Nephron progenitor cell (in vitro differentiated cells): ENCODE results near the gene TBC1D23.
"Not testable (repeated sequence)": the region's sequence is repeated elsewhere in the genome, so short reads cannot be mapped to it uniquely, and the experiment has no call there.

Source experiments
- DNase-seq: peaks from one replicate; pipeline ENCODE4 v3.0.0; 2021
- H3K27ac Mint-ChIP-seq: 2 replicates; pipeline ENCODE4 v1.8.0; 2021; ENCODE audit warnings: mild to moderate bottlenecking, moderate library complexity, mixed read lengths
- H3K27me3 Mint-ChIP-seq: 2 replicates; pipeline ENCODE4 v1.8.0; 2021; ENCODE audit warnings: mild to moderate bottlenecking, low read depth, mixed read lengths; ENCODE audit not compliant: poor library complexity
- H3K36me3 Mint-ChIP-seq: 2 replicates; pipeline ENCODE4 v1.8.0; 2021; ENCODE audit warnings: low read depth, mixed read lengths
- H3K4me1 Mint-ChIP-seq: 2 replicates; pipeline ENCODE4 v1.8.0; 2021; ENCODE audit warnings: mixed read lengths
- H3K4me3 Mint-ChIP-seq: 2 replicates; pipeline ENCODE4 v1.8.0; 2021; ENCODE audit warnings: mild to moderate bottlenecking, moderate library complexity, mixed read lengths
- H3K9me3 Mint-ChIP-seq: 2 replicates; pipeline ENCODE4 v1.8.0; 2021; ENCODE audit warnings: mild to moderate bottlenecking, moderate library complexity, mixed read lengths
- TF ChIP-seq, protein P1 (sequence below): fragments of 200-600 bp; sonication (generic); IDR thresholded peaks from 2 replicates; pipeline ENCODE4 v1.5.0; 2021; ENCODE audit warnings: antibody characterized with exemption

The TBC1D23 gene

DNA sequence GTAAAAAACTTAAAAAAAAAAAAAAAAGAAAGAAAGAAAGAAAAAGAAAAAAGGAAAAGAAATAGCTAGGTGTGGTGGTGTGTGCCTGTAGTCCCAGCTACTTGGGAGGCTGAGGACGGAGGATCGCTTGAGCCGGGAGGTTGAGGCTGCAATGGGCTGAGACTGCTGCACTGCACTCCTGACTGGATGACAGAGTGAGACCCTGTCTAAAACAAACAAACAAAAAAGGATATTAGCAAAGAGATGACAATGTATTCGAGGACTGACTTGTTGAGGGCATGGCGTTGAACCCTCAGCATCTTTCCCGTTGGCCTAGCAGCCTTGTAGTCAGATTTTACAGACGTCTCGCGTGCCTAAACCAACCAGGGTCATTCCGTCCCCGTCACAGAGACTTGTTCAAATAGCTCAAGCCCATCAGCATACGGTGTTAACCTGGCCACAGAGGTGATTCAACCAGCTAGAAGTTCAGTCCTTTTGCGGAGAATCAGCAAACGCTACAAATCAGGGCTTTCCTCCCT, 73.2 kb downstream of the TBC1D23 start:
- Mint-ChIP-seq H3K27ac (no peak overlapping the region), H3K9me3 (no peaks in the 10 kb centered on the region), H3K4me3 (peak overlapping the region; percentile 85), H3K27me3 (peaks cover 4% of the 10 kb centered on the region), H3K36me3 (no peaks in the 10 kb centered on the region), H3K4me1 (peaks cover 19% of the 10 kb centered on the region)
- TF ChIP-seq, protein P1, sequence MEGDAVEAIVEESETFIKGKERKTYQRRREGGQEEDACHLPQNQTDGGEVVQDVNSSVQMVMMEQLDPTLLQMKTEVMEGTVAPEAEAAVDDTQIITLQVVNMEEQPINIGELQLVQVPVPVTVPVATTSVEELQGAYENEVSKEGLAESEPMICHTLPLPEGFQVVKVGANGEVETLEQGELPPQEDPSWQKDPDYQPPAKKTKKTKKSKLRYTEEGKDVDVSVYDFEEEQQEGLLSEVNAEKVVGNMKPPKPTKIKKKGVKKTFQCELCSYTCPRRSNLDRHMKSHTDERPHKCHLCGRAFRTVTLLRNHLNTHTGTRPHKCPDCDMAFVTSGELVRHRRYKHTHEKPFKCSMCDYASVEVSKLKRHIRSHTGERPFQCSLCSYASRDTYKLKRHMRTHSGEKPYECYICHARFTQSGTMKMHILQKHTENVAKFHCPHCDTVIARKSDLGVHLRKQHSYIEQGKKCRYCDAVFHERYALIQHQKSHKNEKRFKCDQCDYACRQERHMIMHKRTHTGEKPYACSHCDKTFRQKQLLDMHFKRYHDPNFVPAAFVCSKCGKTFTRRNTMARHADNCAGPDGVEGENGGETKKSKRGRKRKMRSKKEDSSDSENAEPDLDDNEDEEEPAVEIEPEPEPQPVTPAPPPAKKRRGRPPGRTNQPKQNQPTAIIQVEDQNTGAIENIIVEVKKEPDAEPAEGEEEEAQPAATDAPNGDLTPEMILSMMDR: no peak
- DNase-seq: no peak

DNA sequence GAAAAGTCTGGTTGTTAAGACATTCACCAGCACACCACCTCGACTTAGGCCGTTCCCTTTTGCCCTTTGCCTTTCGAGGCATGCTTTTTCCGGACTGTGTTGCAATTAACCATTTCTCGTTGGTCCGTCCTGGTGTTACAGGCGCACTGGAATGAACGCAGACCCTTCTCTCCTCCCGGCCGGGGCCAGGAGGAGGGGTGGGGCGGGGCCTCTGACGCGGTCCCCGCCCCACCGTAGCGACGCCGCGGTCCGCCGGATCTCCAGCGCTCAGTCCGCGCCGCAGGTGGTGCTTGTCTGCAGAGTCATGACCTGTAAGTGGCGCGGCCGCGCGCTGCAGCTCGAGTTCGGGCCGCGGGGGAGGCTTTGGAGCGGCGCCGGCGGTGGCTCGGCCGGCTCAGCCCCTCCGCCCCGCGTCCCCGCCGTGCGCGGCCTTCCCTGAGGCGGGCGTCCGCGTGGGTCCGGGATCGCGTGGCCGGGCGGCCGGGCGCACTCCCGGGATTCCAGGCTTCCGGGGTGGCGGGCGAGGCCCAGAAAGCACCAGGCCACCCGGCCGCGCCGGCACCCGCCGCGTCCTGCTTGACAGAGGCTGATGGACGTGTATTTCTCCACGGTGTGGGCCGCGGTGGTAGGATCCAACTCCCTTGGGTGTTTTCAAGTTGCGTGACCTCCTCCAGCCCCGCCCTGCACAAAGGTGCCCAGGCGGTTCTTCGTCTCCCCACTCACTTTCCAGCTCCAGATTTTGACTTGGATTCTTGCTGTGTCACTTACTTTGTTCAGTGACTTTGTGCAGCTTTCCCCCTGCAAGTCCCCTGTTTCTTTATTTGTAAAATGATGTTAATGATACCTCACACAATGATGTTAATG, 73.9 kb downstream of the TBC1D23 start, which contains the start of gene NIT2:
Gene NIT2, plus strand, starts transcription at position 270 of the 864 bp plus-strand sequence. Its CDS starts 35 bp downstream, at position 305.
- TF ChIP-seq, protein P1: no peak
- peak within 1 kb of the TSS; percentile 88 for H3K4me3 Mint-ChIP-seq
- no peaks in the 10 kb centered on the region for H3K36me3 Mint-ChIP-seq
- H3K27ac Mint-ChIP-seq: no peak within 1 kb of the TSS
- peaks cover 4% of the 10 kb centered on the region for H3K27me3 Mint-ChIP-seq
- DNase-seq: peak; percentile 88
- no peaks in the 10 kb centered on the region for H3K9me3 Mint-ChIP-seq
- H3K4me1 Mint-ChIP-seq: peaks cover 19% of the 10 kb centered on the region

DNA sequence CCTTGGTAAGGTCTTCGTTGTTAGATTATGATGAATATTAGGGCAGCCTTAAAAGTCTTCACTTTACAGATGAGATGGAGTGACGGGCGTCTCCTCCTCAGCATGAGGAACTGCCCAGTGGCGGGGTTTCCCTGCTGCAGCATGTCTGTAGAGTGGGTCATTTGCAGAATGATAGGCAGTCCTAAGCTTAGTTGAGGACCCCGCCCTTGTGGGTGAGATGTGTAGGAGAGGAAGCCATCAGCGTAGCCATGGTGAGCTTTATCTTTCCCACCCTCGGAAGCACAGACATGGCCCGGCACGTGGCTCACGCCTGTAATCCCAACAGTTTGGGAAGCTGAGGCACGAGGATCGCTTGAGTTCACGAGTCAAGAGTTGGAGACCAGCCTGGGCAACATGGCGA, 74.6 kb downstream of the TBC1D23 start:
- peaks cover 4% of the 10 kb centered on the region for H3K27me3 Mint-ChIP-seq
- H3K36me3 Mint-ChIP-seq: peaks cover under 1% of the 10 kb centered on the region
- H3K27ac Mint-ChIP-seq: no peak overlapping the region
- TF ChIP-seq, protein P1: no peak
- no peaks in the 10 kb centered on the region for H3K9me3 Mint-ChIP-seq
- peak; percentile 4 for DNase-seq
- H3K4me1 Mint-ChIP-seq: peaks cover 19% of the 10 kb centered on the region
- peak overlapping the region; percentile 88 for H3K4me3 Mint-ChIP-seq

DNA sequence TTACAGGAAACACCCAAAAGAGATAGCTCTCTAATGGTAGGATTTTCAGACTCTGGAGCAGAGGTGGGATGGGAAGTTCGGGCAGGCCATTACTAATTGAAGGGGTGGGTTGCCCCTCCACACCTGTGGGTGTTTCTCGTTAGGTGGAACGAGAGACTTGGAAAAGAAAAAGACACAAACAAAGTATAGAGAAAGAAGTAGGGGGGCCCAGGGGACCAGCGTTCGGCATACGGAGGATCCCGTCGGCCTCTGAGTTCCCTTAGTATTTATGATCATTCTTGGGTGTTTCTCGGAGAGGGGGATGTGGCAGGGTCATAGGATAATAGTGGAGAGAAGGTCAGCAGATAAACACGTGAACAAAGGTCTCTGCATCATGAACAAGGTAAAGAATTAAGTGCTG, 75.4 kb downstream of the TBC1D23 start:
- H3K4me3 Mint-ChIP-seq, H3K27ac Mint-ChIP-seq, H3K27me3 Mint-ChIP-seq, H3K36me3 Mint-ChIP-seq, H3K9me3 Mint-ChIP-seq, DNase-seq: not testable (repeated sequence)
- H3K4me1 Mint-ChIP-seq: peaks cover 19% of the 10 kb centered on the region

DNA sequence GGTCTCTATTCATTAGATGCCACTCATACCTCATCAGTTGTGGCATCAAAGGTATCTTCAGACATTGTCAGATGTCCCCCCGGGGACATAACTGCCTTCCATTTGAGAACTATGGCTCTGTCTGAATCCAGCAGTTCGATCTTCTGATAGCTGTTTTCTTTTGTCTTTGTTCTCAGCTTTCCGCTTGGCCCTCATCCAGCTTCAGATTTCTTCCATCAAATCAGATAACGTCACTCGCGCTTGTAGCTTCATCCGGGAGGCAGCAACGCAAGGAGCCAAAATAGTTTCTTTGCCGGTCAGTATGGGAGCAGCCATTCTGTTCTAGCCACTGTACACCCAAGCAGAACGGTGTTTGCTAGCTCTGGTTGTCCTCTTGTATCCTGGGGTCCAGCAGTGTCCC, 78.1 kb downstream of the TBC1D23 start:
- TF ChIP-seq, protein P1: no peak
- H3K9me3 Mint-ChIP-seq: no peaks in the 10 kb centered on the region
- no peak overlapping the region for H3K4me3 Mint-ChIP-seq
- peaks cover 2% of the 10 kb centered on the region for H3K27me3 Mint-ChIP-seq
- no peak overlapping the region for H3K27ac Mint-ChIP-seq
- H3K36me3 Mint-ChIP-seq: peaks cover 30% of the 10 kb centered on the region
- peaks cover 19% of the 10 kb centered on the region for H3K4me1 Mint-ChIP-seq
- no peak for DNase-seq

DNA sequence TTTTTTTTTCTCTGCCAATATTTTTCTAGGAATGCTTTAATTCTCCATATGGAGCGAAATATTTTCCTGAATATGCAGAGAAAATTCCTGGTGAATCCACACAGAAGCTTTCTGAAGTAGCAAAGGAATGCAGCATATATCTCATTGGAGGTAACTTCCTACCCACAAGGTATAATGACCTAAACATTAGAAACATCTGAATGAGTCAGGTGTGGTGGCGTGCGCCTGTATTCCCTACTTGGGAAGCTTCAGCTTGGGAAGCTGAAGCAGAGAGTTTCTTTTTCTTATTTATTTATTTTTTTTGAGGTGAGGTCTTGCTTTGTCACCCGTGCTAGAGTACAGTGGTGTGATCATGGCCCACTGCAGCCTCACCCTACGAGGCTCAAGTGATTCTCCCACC, 79.0 kb downstream of the TBC1D23 start:
- Mint-ChIP-seq H3K27me3 (no peaks in the 10 kb centered on the region), H3K36me3 (peaks cover 33% of the 10 kb centered on the region), H3K4me1 (peaks cover 19% of the 10 kb centered on the region), H3K9me3 (no peaks in the 10 kb centered on the region), H3K4me3 (no peak overlapping the region), H3K27ac (no peak overlapping the region)
- TF ChIP-seq, protein P1: no peak
- DNase-seq: no peak
